HG03457 (cell line): ENCODE data around the gene RERG.

Experiments
- ATAC-seq: cut with Tn5 transposase; IDR thresholded peaks from one replicate; pipeline ENCODE4 v1.9.1; 2021; ENCODE audit warnings: moderate number of reproducible peaks; ENCODE audit not compliant: unreplicated experiment

RERG gene, protein sequence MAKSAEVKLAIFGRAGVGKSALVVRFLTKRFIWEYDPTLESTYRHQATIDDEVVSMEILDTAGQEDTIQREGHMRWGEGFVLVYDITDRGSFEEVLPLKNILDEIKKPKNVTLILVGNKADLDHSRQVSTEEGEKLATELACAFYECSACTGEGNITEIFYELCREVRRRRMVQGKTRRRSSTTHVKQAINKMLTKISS

DNA sequence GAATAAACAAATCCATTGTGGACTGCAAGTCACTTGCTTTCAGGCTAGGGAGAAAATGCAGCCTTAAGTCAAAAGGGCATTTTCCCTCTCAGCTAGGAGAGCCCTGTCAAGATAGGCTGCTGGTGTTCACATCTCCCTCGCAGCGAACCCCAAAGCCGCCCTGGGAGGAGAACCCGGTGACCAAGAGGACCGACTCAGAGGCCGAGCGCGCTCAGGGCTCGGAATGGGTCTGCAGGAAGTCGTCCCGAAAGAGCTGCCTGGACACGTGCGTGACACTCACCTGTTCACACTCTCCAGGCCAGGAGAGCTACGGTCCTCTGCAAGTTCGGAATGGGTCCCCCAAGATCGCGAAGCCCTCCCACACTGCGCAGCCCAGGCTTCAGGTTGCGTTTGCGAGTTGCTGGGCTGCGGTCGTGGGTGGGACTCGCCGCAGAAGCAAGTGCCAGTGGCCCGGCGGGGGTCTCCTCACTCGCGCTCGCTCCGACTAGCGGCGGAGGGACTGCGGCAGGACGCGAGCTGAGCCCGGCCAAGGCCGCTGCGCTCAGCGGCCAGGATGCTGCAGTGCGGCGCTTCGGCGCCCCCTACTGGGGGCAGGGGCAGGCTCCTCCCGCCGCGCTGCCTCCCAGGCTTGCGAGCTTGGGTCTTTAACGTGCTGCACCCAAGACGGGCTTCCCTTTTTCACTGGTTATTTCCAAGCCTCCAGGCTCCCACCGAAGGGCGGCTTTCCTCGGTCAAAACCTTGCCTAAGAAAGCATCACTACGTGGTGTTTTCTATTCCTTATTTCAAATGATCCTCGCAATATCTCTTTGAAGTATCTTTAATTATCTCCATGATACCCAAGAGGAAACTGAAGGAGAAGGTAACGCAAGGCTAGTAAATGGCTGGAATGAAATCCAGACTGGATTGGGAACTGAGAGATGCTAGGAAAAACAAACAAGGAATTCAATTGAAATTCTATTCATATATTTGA lies at the start of gene RERG:
TSS of gene RERG (minus strand) at position 503 of the 971 bp plus-strand sequence. CDS start 3,928 bp downstream, outside the sequence.
- ATAC-seq = peak; percentile 89

DNA sequence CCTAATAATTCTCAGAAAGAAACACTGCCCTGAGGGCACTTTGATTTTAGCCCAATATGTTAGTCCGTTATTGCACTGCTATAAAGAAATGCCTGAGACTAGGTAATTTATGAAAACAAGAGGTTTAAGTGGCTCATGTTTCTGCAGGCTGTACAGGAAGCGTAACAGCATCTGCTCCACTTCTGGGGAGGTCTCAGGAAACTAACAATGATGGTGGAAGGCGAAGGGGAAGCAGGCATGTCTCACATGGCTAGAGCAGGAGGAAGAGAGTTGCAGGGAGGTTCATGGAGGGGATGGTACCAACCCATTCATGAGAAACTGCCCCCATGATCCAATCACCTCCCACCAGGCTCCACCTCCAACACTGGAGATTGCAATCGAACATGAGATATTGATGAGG lies 49.4 kb upstream of the RERG start:
- ATAC-seq = no peak

DNA sequence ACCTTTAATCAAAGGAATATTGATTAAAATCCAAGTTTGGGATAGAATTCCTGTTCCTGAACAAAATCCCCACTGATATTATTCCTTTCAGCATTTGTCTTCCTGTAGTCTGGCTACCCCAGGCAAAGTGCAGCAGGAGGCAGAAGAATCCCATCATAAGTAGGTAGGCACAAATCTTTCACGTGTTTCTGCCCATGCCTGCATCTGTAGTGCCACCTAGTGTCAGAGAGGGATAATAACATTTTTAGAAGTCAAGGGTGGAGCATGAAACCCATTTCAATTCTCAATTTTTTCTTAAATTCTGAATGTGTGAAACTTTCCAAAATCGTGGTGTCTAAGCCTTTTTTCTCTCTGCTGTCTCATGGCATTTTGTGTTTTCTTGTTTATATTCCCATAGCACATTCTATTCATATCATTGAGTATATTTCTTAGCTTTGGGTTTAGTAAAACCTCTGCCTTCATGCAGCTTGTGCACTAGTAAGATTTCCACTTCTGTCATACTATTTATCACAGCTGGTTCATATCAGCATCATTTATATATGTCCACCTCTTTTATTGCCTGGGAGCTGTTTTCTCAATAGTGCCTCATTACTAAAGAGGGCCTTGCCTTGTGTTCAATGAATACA lies 47.8 kb upstream of the RERG start:
- ATAC-seq = peak; percentile 61

DNA sequence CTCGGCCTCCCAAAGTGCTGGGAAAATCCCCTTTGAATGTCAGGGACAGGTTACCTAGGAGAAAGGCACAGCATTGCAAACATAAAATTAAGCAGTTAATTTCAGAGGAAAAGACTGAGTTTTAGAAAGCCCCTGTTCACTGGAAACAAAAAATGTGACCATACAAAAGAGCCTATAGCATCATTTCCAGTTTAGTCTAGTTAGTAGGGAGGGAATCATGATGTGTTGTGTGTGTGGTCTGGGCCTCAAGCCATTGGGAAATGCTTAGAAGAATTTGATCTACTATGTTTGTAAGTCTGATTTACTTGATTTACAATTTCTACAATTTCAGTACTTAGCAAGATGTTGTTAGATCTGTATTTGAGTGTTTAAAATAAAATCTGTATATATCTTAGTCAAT lies 47.1 kb upstream of the RERG start:
- no peak for ATAC-seq

DNA sequence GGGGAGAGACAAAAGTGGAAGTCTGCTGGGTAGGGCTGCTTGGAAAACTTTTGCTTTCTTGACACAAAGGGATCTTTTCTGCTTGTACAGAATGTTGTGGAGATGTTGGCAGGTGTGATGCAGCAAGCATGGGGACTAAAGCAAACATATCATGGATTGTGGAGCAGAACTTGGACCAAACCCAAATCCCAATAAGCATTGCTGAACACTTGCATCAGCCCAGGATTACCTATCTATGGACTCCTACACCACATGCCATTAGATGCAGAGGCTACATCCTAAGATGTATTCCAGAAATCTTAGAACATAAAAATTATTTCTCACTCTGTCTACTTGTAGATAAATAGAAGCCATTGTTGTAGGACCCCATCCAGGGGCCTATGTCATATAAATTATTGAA lies 44.7 kb upstream of the RERG start:
- ATAC-seq = no peak

DNA sequence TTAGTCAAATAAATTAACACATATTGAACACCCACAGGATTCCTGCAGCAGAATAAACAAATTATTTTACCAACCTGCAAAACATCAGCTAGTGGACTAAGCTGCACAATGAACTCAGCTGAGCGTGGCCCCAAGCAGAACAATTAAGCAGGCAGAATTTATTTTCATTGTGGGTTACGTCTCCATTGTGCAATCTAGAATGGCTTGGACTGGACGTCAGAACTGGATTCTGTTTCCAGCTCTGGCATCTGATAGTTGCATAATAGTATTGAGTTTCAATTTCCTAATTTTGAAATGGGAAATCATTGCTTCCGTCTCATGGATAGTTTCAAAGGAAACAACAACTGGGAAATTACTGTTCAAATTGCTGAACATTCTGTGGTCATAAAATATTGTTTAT lies 35.5 kb upstream of the RERG start:
- no peak for ATAC-seq

DNA sequence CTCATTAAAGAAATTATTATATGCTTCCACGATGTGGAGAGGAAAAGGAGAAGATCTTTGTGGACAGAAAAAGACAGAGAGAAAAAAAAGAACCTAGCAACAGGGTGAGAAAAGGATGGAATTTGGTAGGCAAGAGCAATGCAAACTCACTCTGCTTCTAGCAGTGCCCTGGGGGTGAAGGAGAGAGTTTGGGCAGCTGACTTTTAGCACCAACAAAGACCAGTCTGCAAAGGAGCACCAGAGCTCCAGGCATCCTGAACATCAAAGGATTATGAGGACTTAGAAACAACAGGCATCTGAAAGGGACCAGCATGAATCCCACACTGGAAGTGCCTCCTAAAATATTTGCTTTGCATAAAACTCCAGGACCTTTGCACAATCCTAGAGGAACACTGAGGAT lies 32.8 kb upstream of the RERG start:
- no peak for ATAC-seq

DNA sequence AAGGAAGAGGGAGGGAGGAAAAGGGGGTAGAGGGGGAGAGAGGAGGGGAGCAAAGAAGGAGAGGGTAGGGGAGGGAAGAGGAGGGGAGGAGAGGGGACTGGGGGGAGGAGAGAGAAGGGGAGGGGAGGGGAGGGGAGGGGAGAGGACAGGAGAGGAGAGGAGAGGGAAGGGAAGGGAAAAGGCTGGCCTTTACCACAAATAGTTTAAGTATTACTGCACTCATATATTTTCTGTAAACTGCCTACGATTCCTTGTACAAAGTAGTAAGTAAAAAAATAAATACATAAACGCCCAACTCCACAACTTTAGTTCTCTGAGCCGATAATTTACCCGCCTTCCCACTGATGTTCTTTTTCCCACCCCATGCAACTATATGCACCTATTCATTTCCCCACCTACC lies 23.7 kb upstream of the RERG start:
- no peak for ATAC-seq

DNA sequence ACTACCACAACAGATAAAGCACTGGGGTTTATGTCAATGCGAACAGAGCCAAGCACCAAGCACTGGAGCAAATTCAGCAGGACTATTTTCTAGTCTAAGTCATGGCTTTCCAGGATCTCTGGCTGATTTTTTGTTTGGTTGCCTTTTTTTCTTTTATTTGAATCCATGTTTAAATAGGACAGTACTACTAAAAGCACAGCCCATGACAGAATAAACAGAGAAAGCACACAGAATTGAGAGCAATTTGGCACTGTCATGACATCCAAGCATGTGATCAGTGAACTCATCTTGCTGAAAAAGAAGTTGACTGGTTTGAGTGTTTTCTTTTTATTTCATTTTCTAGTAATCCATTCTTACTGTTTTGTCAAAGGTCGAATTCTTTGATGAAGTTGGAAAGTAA lies 23.1 kb upstream of the RERG start:
- no peak for ATAC-seq

DNA sequence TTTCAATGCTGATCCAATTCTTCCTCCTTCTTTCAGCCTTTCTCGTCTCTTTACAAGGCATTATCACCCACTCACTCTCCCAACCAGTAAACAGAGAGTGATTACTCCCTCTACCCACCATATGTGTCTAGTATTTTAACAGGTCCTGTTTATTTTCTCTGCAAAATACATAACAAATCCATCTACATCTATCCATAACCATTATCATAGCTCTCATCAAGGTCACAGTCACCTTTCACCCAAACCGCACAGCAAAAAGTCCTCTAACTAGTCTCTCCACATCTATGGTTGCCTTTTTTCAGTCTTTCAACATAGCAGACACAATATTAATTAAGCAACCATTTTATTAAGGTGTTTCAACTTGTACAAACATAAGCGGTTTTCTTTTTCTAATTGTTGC lies 21.9 kb upstream of the RERG start:
- no peak for ATAC-seq

DNA sequence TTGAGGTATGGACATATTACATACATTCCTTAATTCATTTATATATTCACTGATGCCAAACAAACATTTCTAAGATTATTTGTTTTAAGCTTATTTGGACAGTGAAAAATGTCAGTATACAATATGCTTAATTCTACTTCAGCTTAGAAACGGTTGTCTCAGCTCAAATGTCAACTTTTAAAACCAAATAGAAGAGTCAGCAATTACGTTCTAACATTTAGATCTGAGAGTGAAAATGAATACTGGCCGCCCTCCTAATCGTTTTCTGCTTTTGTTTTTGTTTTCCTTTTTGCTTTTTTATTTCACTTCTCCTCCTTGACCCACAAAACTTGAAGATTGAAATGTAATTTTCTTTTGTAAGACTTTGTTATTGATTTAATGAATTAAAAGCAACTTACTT lies 19.7 kb upstream of the RERG start:
- no peak for ATAC-seq

DNA sequence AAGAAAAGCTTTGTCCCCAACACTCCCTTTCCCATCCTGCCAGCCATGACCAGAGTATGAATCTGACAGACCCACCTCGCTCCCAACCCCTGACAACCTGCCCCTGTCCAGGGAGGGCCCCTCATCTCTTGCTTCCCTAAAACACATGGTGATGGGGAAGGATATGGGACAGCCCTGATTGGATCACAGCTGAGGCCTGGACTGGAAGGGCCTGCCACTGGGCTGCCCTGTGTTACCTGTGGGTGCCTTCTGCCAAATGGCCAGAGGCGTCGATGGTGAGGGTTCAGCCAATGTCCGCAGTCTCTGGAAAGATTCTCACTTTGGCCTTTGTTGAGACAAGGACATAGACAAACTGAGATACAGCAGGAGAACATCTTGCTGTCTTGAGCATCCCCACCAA lies 13.3 kb upstream of the RERG start:
- ATAC-seq = no peak

DNA sequence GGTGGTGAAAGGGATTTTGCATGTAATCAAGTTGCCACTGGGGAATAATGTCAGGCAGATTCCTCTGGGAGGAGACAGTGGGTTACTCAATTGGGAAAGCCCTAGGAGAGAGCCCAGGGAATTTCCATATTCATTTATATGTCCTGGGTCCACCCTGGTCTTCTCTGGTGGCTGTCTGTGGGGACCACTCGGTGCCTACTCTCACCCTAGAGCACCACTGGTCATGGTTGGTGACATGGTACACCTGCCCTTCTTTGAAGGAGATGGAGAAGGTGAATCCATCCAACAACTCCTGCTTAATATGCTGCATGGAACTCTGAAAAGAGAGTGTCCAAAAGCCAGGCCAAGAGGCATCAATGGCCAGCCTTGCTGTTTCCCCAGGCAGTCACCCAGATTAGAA lies 12.8 kb upstream of the RERG start:
- ATAC-seq = no peak

DNA sequence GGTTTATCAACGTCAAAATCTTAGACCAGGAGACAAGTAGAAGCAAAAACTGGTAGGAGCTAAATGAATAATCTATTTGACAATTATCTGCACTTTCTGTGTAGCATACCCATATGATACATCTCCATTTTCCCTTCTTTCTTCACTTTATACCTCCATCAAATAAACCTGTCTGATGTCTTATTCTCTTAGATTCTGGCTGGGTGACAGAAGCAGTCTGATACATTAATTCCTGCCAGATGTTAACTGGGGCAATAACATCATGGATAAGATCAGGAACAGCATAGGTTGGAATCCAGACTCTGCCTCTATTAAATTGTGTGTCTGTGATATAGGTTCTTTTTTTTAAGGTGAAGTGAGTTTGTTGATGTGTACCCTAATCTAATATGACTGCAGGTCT lies 11.7 kb upstream of the RERG start:
- no peak for ATAC-seq

DNA sequence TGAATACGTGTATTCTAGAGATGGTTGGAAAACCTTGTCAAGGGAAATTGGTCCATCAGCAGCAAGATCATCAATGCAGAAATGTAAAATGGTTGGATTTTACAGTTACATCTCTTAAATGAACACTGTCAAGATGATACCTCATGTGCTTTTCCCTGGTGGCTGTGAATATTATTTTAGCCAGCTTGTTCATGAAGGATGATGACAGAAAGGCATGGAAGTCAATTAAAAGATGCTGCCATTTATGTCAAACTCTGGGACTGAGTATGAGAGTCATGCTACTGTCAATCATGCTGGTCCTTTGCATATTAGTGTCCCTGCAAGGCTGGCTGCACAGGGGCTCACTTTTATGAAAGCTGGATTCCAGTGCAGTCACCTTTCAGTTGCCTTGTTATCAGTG lies 10.3 kb upstream of the RERG start:
- no peak for ATAC-seq

DNA sequence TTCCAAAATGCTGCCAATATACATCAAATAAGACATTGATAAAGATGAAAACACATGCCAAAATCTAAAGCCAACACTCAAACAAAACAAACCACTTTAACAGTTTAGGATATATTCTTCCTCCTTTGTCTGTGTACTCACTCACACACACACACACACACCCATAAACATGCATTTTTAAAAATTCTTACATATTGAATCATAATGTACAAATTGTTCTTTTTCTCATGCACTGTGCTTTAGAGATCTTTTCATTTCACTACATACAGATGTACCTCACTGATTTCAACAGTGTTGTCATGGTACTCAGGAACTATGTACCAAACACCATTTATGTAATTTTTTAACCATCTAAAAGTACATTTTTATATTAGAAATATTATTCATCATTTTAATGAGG lies 9.5 kb upstream of the RERG start:
- ATAC-seq = no peak

DNA sequence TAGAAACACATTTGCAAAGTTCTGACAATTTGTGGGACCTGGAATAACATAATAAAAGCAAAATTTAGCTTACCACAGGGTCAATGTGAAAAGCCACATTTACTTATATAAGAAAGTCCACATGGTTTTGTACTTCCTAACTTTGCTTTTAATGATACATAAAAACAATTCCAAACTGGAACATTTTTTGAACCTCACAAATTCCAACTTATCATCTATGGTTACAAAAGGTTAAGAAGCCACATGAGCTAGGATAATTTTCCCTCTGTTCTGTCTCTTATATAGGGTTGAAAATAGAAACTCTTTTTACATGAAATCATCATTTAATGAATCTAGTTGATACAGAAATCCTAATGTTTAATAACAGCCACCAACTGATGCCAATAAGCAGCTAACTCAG lies 8.9 kb upstream of the RERG start:
- no peak for ATAC-seq

DNA sequence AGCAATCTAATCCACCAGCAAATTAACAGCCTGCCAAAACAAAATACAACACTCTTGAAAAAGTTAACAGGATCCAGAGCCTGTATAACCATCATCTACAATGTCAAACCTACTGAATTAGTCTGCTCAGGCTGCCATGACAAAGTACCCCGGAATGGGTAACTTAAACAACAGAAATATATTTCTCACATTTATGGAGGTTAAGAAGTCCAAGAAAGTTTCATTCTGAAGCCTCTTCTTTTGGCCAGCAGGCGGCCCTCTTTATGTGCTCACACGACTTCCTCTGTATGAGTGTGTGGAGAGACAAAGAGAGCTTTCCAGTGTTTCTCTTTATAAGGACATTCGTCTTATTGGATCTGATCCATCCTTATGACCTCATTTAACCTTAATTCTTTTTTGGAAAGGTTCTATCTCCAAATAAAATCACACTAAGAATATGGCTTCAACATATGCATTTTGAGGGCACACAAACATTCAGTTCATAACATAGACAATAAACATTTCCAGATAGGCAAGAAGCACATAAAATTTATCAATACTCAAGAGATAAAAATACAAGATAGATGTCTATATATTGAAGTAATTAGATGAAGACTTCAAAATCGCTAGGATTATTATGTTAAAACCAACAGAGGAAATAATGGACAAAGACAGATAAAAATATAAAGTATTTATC lies 5.9 kb upstream of the RERG start:
- ATAC-seq = no peak

DNA sequence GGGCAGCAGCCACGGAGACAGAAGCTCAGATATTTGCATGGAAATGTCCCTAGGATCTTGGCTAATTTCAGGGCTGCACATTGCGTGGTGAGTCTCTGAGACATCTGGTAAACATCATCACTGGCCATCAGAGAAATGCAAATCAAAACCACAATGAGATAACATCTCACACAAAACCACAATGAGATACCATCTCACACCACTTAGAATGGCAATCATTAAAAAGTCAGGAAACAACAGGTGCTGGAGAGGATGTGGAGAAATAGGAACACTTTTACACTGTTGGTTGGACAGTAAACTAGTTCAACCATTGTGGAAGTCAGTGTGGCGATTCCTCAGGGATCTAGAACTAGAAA lies 4.6 kb upstream of the RERG start:
- peak; percentile 77 for ATAC-seq

DNA sequence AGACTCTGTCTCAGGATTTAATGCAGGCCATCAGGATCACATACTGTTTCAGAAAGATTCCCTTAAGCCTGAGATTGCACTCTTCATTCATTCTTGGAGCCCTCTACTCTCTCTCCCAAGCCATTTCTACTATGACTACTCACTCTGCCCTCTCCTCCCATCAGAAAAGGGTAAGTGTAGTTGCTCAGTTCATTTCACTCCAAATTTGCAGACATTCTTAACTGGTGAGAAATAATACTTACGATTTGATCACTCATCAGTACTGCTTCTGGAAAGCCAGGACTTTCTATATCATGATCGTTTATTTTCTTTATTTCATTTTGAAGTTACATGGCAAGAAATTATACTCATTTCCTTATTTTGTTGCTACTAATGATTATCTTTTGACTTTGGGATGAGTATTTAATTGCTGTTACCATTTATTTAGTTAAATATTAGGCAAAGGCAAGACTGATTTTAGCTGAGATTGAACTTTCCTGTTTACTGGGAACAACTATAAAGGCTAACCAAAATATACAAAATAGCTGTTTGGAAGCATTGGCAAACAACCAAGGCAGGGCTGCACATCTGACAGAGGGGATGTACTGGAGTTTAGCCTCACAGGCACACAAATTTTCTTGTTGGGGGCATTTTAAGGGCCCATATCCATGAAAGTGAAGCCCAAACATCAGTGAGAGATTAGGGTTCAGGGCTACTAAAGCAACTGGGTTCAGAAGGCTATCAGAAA lies 4.1 kb upstream of the RERG start:
- ATAC-seq = no peak

DNA sequence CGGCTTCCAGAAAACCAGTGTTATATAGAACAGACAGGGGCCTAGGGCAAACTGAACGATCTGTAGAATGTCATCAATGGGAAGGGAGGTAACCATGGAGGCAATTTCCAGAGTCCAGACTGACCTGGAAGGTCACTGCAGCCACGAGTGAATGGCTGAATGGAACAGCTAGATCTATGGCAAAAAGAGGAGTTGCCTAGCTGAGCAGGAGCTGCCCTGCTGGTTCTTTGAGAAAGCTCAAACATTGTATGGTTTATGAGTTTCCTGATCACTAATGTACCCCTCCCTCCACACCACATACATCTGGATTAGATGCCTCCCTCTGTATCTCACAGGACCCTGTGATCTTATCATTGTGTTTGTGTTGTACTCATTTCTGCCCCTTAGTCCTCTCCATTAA lies 1.0 kb upstream of the RERG start:
- ATAC-seq = no peak
